ENCODE measurements around the gene SNRPE. TPM values are rescaled to one million over a fixed set of nuclear protein-coding genes. Genes with fewer than 3 reads are reported as not detected.

Gene SNRPE
- total RNA-seq, 1 experiment from 2014 or later: 326 TPM

- Histone ChIP-seq H2BK15ac (ENCODE audit: low read depth, low read length) (no peak overlapping the region), H3K79me2 (ENCODE audit: insufficient read depth, low read length) (no peaks in the 10 kb centered on the region), H3K23ac (ENCODE audit: insufficient read length, low read depth, low read length) (no peak overlapping the region), H3K27ac (ENCODE audit: insufficient read length, low read depth, low read length) (no peak overlapping the region), H3K27me3 (ENCODE audit: insufficient read depth, low read length) (no peaks in the 10 kb centered on the region), H2BK120ac (ENCODE audit: low read depth, low read length, poor library complexity, severe bottlenecking) (no peak overlapping the region), H4K91ac (ENCODE audit: insufficient read length, low read depth, low read length) (no peak overlapping the region), H3K4me2 (ENCODE audit: insufficient read depth, insufficient read length, low read length) (no peak overlapping the region), H4K5ac (ENCODE audit: insufficient read length, low read depth, low read length) (no peak overlapping the region), H3K79me1 (ENCODE audit: insufficient read depth, low read depth, low read length, poor library complexity, severe bottlenecking) (no peaks in the 10 kb centered on the region), H3T11ph (ENCODE audit: low read length) (no peak overlapping the region), H3K23me2 (ENCODE audit: insufficient read length, low read depth, low read length, poor library complexity, severe bottlenecking) (no peaks in the 10 kb centered on the region), H3K56ac (ENCODE audit: insufficient read length, low read depth, low read length) (no peak overlapping the region), H3K4ac (ENCODE audit: low read depth, low read length) (no peak overlapping the region), H3K9ac (ENCODE audit: extremely low read depth, insufficient read length, low read length) (no peak overlapping the region), H2BK5ac (ENCODE audit: insufficient read length, low read length) (no peak overlapping the region), H3K9me3 (ENCODE audit: control insufficient read depth, low read depth, low read length) (no peaks in the 10 kb centered on the region), H2AFZ (ENCODE audit: low read length) (no peak overlapping the region), H4K8ac (replicated peaks; ENCODE audit: insufficient read length, low read depth, low read length) (no peak overlapping the region), H3K18ac (ENCODE audit: insufficient read length, low read depth, low read length) (no peak overlapping the region), H3K4me1 (ENCODE audit: insufficient read depth, low read length) (no peaks in the 10 kb centered on the region), H3K14ac (ENCODE audit: insufficient read depth, low read length) (no peak overlapping the region), H2AK5ac (ENCODE audit: insufficient read length, low read length) (no peak overlapping the region), H2BK20ac (ENCODE audit: low read depth, low read length, poor library complexity, severe bottlenecking) (no peak overlapping the region), H2BK12ac (ENCODE audit: insufficient read length, low read depth, low read length) (no peak overlapping the region), H4K20me1 (ENCODE audit: control insufficient read depth, insufficient read depth, insufficient read length) (no peaks in the 10 kb centered on the region)
- no peak for TF ChIP-seq CTCF (conservative IDR thresholded peaks at IDR 0.05)
- H3K4me1 Mint-ChIP-seq: peaks cover 0 to 3% of the 10 kb centered on the region in 2 experiments; a peak in 1 of 4 replicates
- no CpG with 5 or more reads among the region's 2 CpGs for WGBS (ENCODE audit: extremely low coverage, insufficient read length, low lambda C conversion rate)
- no peak for DNase-seq
- H3K9me3 Mint-ChIP-seq: peaks cover 26 to 37% of the 10 kb centered on the region in 2 experiments
- H3K27me3 Mint-ChIP-seq (ENCODE audit: low read depth): no peaks in the 10 kb centered on the region; the same call in 1 of the 2 replicates
- peaks cover 13 to 31% (median 16%) of the 10 kb centered on the region in 3 experiments for H3K36me3 Mint-ChIP-seq (ENCODE audit: insufficient read depth in 1 of 3, low read depth in 3 of 3)
- H3K4me3 Mint-ChIP-seq: no peak overlapping the region
- no peak overlapping the region for H3K27ac Mint-ChIP-seq
Measured at GRCh38 chr1:203891950-203892349, 30.6 kb downstream of the SNRPE start.

All from H9 (cell line).